ENCODE data around the gene ROGDI.
A peak's percentile ranks its signal among the peaks of the same experiment; 100 is the strongest.

Gene ROGDI

DNA sequence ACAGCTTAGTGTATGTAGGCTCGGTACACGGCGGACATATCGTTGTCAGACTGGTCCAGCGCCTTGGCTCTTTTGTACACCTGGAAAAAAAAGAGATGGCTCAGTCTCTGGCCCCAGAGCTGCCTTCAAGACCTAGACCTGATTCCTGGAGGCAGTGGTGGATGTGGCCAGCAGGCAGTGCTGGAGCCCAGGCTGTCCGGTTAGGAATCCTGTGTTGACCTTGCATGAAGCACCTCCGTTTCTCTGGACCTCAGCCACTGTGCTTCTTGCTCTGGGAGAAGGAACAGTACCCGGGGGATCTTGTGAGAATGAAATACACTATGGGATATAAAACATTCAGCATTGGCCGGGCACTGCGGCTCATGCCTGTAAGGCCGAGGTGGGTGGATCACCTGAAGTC lies 2.8 kb upstream of the ROGDI start:
- peak in 1 of 2 donors; percentile 26 for DNase-seq (ENCODE audit: low read depth in 2 of 2)
- TF ChIP-seq, protein P1, sequence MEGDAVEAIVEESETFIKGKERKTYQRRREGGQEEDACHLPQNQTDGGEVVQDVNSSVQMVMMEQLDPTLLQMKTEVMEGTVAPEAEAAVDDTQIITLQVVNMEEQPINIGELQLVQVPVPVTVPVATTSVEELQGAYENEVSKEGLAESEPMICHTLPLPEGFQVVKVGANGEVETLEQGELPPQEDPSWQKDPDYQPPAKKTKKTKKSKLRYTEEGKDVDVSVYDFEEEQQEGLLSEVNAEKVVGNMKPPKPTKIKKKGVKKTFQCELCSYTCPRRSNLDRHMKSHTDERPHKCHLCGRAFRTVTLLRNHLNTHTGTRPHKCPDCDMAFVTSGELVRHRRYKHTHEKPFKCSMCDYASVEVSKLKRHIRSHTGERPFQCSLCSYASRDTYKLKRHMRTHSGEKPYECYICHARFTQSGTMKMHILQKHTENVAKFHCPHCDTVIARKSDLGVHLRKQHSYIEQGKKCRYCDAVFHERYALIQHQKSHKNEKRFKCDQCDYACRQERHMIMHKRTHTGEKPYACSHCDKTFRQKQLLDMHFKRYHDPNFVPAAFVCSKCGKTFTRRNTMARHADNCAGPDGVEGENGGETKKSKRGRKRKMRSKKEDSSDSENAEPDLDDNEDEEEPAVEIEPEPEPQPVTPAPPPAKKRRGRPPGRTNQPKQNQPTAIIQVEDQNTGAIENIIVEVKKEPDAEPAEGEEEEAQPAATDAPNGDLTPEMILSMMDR (IDR thresholded peaks at IDR 0.05; ENCODE audit: low read depth, low read length) = no peak

DNA sequence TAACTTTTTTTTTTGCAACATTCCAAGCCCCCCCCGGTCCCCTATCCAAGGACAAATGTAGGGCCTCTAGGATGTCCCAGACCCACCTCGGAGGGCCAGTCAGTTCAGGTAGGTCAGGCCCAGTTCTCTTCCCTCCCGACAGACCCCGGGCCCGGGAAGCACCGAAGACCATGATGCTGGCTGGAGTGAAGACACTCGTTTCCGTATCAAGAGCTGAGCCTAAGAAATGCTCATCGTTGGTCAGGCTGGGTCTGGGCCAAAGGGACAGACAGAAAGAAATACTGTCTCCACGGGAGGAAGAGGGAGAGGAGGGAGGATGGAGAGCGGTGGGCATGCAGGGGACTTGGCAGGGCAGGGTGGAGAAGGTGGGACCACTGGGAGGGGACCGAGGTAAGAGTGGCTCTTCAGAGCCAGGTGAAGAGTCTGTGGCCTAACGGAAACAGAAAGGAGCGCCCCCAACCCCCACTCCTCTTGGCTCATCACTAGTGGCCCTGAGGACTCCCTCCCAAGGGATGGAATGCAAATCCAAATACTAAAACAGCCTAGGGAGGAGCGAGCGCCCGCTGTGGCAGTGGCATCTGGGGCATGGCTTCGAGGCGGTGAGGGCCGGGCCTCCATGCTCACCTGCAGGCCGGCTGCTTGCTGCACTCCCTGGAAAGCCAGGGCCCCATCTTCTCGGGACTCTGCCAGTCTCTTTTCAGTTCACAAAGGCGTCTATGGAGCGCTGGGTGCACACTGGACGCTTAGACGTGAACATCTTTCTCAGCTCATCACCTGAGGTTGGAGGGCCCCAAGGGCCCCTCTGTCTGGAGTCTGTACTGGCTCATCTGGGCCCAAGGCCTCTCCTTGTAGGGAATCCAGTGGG lies 1.7 kb upstream of the ROGDI start:
- H3K4me3 ChIP-seq (replicated peaks in 1 of 2; ENCODE audit: low read depth in 2 of 2, low read length in 2 of 2) = no peak overlapping the region
- TF ChIP-seq, protein P1 (IDR thresholded peaks at IDR 0.05; ENCODE audit: low read depth, low read length) = no peak
- DNase-seq (ENCODE audit: low read depth in 2 of 2) = no peak

More for the DNA sequence above, 2.8 kb upstream of the ROGDI start:
- no peak overlapping the region for H3K4me3 ChIP-seq (replicated peaks in 1 of 2; ENCODE audit: low read depth in 2 of 2, low read length in 2 of 2)

DNA sequence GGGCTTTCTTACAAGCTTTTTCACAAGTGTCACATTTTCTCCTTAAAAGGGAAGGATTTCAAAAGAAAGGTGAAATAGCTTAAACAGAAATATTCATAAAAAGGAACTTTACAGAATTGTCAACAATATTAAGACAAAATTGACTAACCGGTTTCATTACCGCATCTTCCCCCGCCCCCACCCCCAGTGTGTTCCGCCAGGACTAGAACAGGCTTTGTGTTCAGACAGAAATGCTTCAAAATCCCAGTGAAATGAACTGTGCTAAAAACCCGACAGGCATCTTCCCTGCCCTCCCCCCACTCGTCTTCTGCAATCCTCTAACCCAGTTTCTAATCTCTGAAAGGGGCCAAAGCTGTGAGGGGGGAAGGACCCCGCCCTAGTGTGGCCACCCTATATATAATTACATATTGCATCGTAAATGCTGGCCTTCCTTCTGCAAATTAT lies 990 bp upstream of the ROGDI start:
- TF ChIP-seq, protein P1 (IDR thresholded peaks at IDR 0.05; ENCODE audit: low read depth, low read length) = no peak
- H3K4me3 ChIP-seq (replicated peaks in 1 of 2; ENCODE audit: low read depth in 2 of 2, low read length in 2 of 2) = peak overlapping the region in 1 of 2 donors; percentile 78
- DNase-seq (ENCODE audit: low read depth in 2 of 2) = peak in 1 of 2 donors; percentile 8

DNA sequence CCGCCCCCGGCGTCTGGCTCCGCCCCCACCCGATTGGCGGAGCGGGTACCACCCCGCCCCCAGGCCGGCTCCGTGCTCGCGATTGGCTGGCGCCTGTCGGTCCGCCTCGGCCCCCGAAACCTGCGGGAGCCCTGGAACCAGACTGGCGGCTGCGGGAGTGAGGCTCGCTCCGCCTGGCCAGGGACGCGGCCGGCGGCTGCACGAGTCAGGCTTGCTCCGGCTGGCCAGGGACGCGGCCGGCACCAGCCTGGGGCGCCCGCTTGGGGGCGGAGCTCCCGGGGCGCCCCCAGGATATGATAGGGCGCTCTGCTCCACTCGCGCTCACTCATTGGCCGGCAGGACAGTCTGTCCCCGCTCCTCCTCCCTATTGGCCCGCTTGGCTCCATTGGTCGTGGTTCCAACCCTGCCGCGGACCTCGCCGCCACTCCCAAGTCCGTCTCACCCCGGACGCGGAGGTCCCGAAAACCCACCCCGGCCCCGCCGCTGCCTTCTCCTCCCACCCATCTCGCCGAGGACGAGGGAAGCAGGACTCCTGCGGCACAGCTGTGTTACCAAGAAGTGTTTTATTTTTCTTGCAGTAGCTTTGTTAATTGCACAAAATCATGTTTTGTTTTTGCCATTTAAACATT lies 340 bp upstream of the ROGDI start:
- DNase-seq (ENCODE audit: low read depth in 2 of 2) = peak; percentile 92 to 93
- H3K4me3 ChIP-seq (replicated peaks in 1 of 2; ENCODE audit: low read depth in 2 of 2, low read length in 2 of 2) = peak overlapping the region; percentile 67 to 78
- TF ChIP-seq, protein P1 (IDR thresholded peaks at IDR 0.05; ENCODE audit: low read depth, low read length) = no peak

DNA sequence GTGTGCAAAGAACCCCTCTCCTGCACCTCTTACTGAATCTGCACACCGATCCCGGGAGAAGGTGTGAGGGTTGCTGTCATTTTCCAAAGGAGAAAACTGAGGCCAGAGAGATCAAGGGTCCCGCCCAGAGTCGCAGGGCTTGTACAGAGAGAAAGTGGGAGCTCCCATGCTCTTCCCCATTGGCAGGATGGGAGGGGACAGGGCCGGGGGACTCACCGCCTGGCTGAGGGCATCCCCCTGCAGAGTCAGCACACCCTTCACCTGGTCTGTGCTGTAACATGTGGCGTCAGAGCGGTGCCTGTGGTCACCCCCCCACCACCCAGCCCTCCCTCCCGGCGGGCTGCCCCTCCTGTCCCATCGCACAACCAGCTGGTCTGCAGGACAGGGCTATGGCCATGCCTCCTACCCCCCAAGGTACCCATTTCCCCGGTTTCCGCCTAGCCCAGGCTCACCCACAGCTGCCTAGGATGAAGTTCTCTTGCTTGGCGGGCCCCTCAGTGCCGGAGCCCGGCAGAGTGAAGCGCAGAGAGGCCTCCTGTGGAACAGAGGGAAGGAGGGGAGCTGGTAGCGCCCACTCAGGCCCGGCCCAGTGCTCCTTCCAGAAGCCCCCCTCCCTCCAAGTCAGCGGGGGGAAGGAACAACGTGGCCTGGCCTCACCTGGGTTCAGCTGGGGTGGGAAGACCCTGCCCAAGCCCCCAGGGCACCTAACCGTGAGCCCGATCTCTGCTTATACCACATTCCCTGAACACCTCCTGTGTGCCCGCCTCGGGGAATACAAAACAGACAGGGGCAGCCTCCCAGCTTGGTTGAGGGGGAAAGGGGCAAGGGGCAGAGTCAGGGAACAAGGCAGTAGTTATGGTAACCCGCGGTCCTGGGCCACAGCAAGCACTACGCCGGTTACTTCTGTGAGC lies 1.1 kb downstream of the ROGDI start:
- DNase-seq (ENCODE audit: low read depth in 2 of 2) = no peak
- H3K4me3 ChIP-seq (replicated peaks in 1 of 2; ENCODE audit: low read depth in 2 of 2, low read length in 2 of 2) = peak overlapping the region; percentile 67 to 78
- TF ChIP-seq, protein P1 (IDR thresholded peaks at IDR 0.05; ENCODE audit: low read depth, low read length) = no peak

DNA sequence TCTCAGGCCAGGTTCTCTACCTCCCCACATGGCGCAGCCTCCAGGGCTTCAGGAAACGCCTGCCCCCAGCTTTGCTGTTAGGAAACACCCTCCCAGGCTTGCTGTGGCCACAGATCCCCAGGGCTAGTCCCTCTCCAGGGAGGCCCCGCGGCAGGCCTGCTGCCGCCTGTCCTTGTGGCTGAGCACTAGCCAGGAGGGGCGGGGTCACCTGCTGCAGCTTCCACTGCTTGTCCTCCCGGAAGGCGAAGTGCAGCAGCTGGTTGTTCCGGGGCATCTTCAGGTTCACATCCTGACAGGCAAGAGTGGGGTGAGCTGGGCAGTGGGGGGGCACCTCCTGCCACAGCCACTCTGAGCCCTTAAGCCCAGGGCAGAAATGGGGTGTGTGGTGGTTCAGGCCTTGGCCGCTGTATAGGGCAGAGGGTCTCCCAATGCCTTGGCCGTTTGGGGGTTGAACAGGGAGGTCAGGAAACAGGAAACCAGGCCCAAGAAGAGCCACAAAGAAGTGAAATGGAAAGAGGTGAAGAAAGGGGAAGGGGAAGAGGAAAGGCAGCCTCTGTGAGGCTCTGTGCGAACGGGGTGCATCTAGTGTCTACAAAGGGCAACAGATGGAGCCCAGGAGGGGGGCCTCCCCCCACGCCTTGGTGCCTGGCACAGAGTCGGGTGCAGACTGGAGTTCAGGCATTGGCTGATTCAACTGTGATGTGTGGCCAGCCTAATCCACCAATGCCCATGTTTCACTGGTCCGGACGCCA lies 2.0 kb downstream of the ROGDI start:
- H3K4me3 ChIP-seq (replicated peaks in 1 of 2; ENCODE audit: low read depth in 2 of 2, low read length in 2 of 2) = no peak overlapping the region
- TF ChIP-seq, protein P1 (IDR thresholded peaks at IDR 0.05; ENCODE audit: low read depth, low read length) = no peak
- no peak for DNase-seq (ENCODE audit: low read depth in 2 of 2)

Measured in cardiac fibroblast (primary cell).